GM23338 (cell line): ENCODE results near the gene CYTH3. TPM values are rescaled to one million over a fixed set of nuclear protein-coding genes. Genes with fewer than 3 reads are reported as not detected.

Experiments used
- ATAC-seq: fragments of 200-7000 bp; cut with Tn5 transposase; 3 replicates; pipeline ENCODE4 v1.9.1; 2020
- DNase-seq: peaks from one replicate; pipeline ENCODE4 v3.0.0-alpha.2; 2015; ENCODE audit warnings: low spot score
- H2AFZ ChIP-seq: fragments of 200-600 bp; sonication (generic); 2 replicates; pipeline ENCODE4 v1.8.0; 2016; ENCODE audit warnings: antibody characterized with exemption, mild to moderate bottlenecking, moderate library complexity
- H3F3A ChIP-seq: fragments of 200-600 bp; sonication (generic); replicated peaks from 2 replicates; pipeline ENCODE4 v1.8.0; 2017; ENCODE audit warnings: antibody characterized with exemption, mixed run types, low read depth
- H3K27ac ChIP-seq: fragments of 200-600 bp; sonication (generic); 2 replicates; pipeline ENCODE4 v1.6.1; 2016; ENCODE audit warnings: low read depth
- H3K27me3 ChIP-seq: fragments of 200-600 bp; sonication (generic); 2 replicates; pipeline ENCODE4 v1.8.0; 2016; ENCODE audit warnings: mild to moderate bottlenecking, mixed run types, moderate library complexity; ENCODE audit not compliant: insufficient read depth
- H3K36me3 ChIP-seq: fragments of 200-600 bp; sonication (generic); 2 replicates; pipeline ENCODE4 v1.8.0; 2016; ENCODE audit warnings: mild to moderate bottlenecking; ENCODE audit not compliant: insufficient read depth
- H3K4me1 ChIP-seq: fragments of 200-600 bp; sonication (generic); 2 replicates; pipeline ENCODE4 v1.8.0; 2016; ENCODE audit warnings: mild to moderate bottlenecking, moderate library complexity; ENCODE audit not compliant: insufficient read depth
- H3K4me2 ChIP-seq: fragments of 200-600 bp; sonication (generic); 2 replicates; pipeline ENCODE4 v1.7.1; 2017; ENCODE audit warnings: mixed run types
- H3K4me3 ChIP-seq: fragments of 200-600 bp; sonication (generic); 2 replicates; pipeline ENCODE4 v1.6.1; 2016; ENCODE audit warnings: mixed run types
- H3K79me2 ChIP-seq: fragments of 200-600 bp; sonication (generic); replicated peaks from 2 replicates; pipeline ENCODE4 v1.8.0; 2017; ENCODE audit warnings: mild to moderate bottlenecking; ENCODE audit not compliant: insufficient read depth
- H3K9me2 ChIP-seq: fragments of 200-600 bp; sonication (generic); 2 replicates; pipeline ENCODE4 v1.8.0; 2017; ENCODE audit not compliant: insufficient read depth
- H4K20me1 ChIP-seq: fragments of 200-600 bp; sonication (generic); replicated peaks from 2 replicates; pipeline ENCODE4 v1.8.0; 2017; ENCODE audit warnings: mild to moderate bottlenecking; ENCODE audit not compliant: insufficient read depth
- H3K27ac Mint-ChIP-seq: 2 replicates; pipeline ENCODE4 v1.8.0; 2020; ENCODE audit warnings: inconsistent platforms, mild to moderate bottlenecking, moderate library complexity, mixed read lengths
- H3K27me3 Mint-ChIP-seq: 3 replicates; pipeline ENCODE4 v1.8.0; 2022; ENCODE audit warnings: low read depth, mild to moderate bottlenecking, moderate library complexity, mixed read lengths, inconsistent platforms; ENCODE audit not compliant: insufficient read depth, poor library complexity
- H3K36me3 Mint-ChIP-seq: 3 replicates; pipeline ENCODE4 v1.8.0; 2021; ENCODE audit warnings: low read depth, mild to moderate bottlenecking, inconsistent platforms, moderate library complexity, mixed read lengths
- H3K4me1 Mint-ChIP-seq: 3 replicates; pipeline ENCODE4 v1.8.0; 2020; ENCODE audit warnings: mild to moderate bottlenecking, inconsistent platforms, mixed read lengths
- H3K4me3 Mint-ChIP-seq: 3 replicates; pipeline ENCODE4 v1.8.0; 2021; ENCODE audit warnings: moderate library complexity, mild to moderate bottlenecking, inconsistent platforms, mixed read lengths
- H3K9me3 Mint-ChIP-seq: 3 replicates; pipeline ENCODE4 v1.8.0; 2020; ENCODE audit warnings: moderate library complexity, mild to moderate bottlenecking, inconsistent platforms, mixed read lengths
- NANOG ChIP-seq: IDR thresholded peaks from 2 replicates; pipeline ENCODE4 v1.6.1; 2016; ENCODE audit warnings: antibody characterized with exemption, borderline replicate concordance
- ZNF331 ChIP-seq: fragments of 250-450 bp; sonication (Bioruptor Pico); IDR thresholded peaks from 2 replicates; pipeline ENCODE4 v1.5.0; 2020; ENCODE audit warnings: low read depth, mild to moderate bottlenecking, moderate library complexity
- polyA plus RNA-seq: library from polyadenylated mRNA; unstranded; fragments of >200 nt; fragmentation: Nextera tagmentation; extraction: Ambion mirVana; gene quantifications from 2 replicates; pipeline ENCODE4 v1.2.1, GENCODE V29; 2016
- total RNA-seq: library from RNA; depleted of rRNA; stranded (reverse); fragments of >200 nt; shearing (Covaris generic); gene quantifications from 2 replicates; pipeline ENCODE4 v1.2.3, GENCODE V29; 2014
- TF ChIP-seq, protein P1 (sequence below): IDR thresholded peaks from one replicate; pipeline ENCODE4 v1.6.1; 2018; ENCODE audit warnings: antibody characterized with exemption; ENCODE audit not compliant: unreplicated experiment
- TF ChIP-seq, protein P2 (sequence below), 2 experiments: fragments of 200-600 bp in 1 of 2; sonication (generic) in 1 of 2; conservative IDR thresholded peaks; 2 replicates each; pipeline versions ENCODE4 v1.5.1 to v1.6.1; 2016 to 2017; ENCODE audit warnings: antibody characterized with exemption in 2 of 2, low read depth in 2 of 2, mild to moderate bottlenecking in 2 of 2, moderate library complexity in 1 of 2

The CYTH3 gene
- total and polyA plus RNA-seq, 2 experiments from 2014 or later, result 4.6 to 15.3 TPM

DNA sequence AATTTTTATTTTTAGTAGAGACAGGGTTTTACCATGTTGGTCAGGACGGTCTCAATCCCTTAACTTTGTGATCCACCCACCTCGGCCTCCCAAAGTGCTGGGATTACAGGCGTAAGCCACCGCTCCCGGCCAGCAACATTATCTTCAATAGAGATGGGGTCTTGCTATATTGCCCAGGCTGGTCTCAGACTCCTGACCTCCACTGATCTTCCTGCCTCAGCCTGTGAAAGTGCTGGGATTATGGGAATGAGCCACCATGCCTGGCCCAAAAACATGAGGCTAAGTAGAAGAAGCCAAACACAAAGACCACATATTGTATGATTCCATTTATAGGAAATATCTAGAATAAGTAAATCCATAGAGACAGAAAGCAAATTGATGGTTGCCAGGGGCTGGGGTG, 19.1 kb upstream of the CYTH3 start:
- H3K79me2 ChIP-seq, result no peaks in the 10 kb centered on the region
- TF ChIP-seq ZNF331 (CRISPR knock-in tag), result no peak
- TF ChIP-seq, protein P1, sequence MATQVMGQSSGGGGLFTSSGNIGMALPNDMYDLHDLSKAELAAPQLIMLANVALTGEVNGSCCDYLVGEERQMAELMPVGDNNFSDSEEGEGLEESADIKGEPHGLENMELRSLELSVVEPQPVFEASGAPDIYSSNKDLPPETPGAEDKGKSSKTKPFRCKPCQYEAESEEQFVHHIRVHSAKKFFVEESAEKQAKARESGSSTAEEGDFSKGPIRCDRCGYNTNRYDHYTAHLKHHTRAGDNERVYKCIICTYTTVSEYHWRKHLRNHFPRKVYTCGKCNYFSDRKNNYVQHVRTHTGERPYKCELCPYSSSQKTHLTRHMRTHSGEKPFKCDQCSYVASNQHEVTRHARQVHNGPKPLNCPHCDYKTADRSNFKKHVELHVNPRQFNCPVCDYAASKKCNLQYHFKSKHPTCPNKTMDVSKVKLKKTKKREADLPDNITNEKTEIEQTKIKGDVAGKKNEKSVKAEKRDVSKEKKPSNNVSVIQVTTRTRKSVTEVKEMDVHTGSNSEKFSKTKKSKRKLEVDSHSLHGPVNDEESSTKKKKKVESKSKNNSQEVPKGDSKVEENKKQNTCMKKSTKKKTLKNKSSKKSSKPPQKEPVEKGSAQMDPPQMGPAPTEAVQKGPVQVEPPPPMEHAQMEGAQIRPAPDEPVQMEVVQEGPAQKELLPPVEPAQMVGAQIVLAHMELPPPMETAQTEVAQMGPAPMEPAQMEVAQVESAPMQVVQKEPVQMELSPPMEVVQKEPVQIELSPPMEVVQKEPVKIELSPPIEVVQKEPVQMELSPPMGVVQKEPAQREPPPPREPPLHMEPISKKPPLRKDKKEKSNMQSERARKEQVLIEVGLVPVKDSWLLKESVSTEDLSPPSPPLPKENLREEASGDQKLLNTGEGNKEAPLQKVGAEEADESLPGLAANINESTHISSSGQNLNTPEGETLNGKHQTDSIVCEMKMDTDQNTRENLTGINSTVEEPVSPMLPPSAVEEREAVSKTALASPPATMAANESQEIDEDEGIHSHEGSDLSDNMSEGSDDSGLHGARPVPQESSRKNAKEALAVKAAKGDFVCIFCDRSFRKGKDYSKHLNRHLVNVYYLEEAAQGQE, result no peak
- TF ChIP-seq, protein P2, sequence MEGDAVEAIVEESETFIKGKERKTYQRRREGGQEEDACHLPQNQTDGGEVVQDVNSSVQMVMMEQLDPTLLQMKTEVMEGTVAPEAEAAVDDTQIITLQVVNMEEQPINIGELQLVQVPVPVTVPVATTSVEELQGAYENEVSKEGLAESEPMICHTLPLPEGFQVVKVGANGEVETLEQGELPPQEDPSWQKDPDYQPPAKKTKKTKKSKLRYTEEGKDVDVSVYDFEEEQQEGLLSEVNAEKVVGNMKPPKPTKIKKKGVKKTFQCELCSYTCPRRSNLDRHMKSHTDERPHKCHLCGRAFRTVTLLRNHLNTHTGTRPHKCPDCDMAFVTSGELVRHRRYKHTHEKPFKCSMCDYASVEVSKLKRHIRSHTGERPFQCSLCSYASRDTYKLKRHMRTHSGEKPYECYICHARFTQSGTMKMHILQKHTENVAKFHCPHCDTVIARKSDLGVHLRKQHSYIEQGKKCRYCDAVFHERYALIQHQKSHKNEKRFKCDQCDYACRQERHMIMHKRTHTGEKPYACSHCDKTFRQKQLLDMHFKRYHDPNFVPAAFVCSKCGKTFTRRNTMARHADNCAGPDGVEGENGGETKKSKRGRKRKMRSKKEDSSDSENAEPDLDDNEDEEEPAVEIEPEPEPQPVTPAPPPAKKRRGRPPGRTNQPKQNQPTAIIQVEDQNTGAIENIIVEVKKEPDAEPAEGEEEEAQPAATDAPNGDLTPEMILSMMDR (conservative IDR thresholded peaks at IDR 0.05; ENCODE audit: low read depth in 2 of 2), result no peak
- H3F3A ChIP-seq, result no peaks in the 10 kb centered on the region
- Mint-ChIP-seq H3K4me1 (no peaks in the 10 kb centered on the region), H3K27ac (no peak overlapping the region), H3K27me3 (peaks cover 5% of the 10 kb centered on the region), H3K4me3 (no peak overlapping the region), H3K9me3 (peaks cover 4% of the 10 kb centered on the region; the same call in 1 of the 3 replicates), H3K36me3 (no peaks in the 10 kb centered on the region)
- H2AFZ ChIP-seq, result no peak overlapping the region
- ATAC-seq (no peak), DNase-seq (no peak)
- no peaks in the 10 kb centered on the region for H3K27me3 ChIP-seq
- no peaks in the 10 kb centered on the region for H3K36me3 ChIP-seq
- H3K9me2 ChIP-seq, result no peaks in the 10 kb centered on the region
- no peaks in the 10 kb centered on the region for H3K4me1 ChIP-seq
- no peak overlapping the region for H3K4me2 ChIP-seq
- H3K27ac ChIP-seq, result no peak overlapping the region
- no peaks in the 10 kb centered on the region for H4K20me1 ChIP-seq
- H3K4me3 ChIP-seq, result no peak overlapping the region

DNA sequence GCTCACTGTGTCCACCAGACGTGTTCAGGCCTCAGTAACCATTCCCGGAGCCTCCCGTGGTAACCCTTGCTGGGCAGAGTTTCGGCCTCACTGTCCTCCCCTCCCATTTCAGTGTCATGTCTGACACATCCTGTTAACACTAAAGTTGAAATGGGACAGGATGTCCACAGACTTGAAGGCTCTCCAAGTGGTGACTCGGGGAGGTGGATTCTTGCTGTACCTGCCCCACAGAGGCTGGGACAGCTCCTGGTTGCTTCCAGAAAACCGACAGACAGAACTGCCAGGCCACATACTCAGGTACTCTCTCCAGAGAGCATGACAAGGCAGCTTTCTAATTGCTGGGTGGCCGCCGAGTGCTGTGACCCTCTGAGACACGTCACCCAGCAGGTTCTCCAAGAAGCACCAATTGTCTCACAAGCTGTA, 17.9 kb upstream of the CYTH3 start:
- no peaks in the 10 kb centered on the region for H3K36me3 ChIP-seq
- H4K20me1 ChIP-seq, result no peaks in the 10 kb centered on the region
- H3K27me3 ChIP-seq, result no peaks in the 10 kb centered on the region
- no peaks in the 10 kb centered on the region for H3K4me1 Mint-ChIP-seq
- H3K27ac ChIP-seq, result no peak overlapping the region
- peaks cover 6% of the 10 kb centered on the region; the same call in 2 of the 3 replicates for H3K9me3 Mint-ChIP-seq
- H3F3A ChIP-seq, result no peaks in the 10 kb centered on the region
- ATAC-seq (no peak), DNase-seq (no peak)
- peaks cover 5% of the 10 kb centered on the region for H3K27me3 Mint-ChIP-seq
- no peak for TF ChIP-seq NANOG
- H2AFZ ChIP-seq, result no peak overlapping the region
- H3K27ac Mint-ChIP-seq, result no peak overlapping the region
- H3K4me3 ChIP-seq, result no peak overlapping the region
- H3K4me3 Mint-ChIP-seq, result no peak overlapping the region
- H3K9me2 ChIP-seq, result no peaks in the 10 kb centered on the region
- H3K36me3 Mint-ChIP-seq, result no peaks in the 10 kb centered on the region
- H3K79me2 ChIP-seq, result no peaks in the 10 kb centered on the region
- no peaks in the 10 kb centered on the region for H3K4me1 ChIP-seq
- H3K4me2 ChIP-seq, result no peak overlapping the region
